ENCODE data around the gene PARP3.

The PARP3 gene

GRCh38 chr3:51949121-51949520 is 7.0 kb downstream of the PARP3 start:
- no peak for DNase-seq

GRCh38 chr3:51950899-51951298 is 8.7 kb downstream of the PARP3 start:
- no peak for DNase-seq

- no peak for DNase-seq
Observed at GRCh38 chr3:51953445-51953844, 11.3 kb downstream of the PARP3 start.

- DNase-seq = no peak
Observed at GRCh38 chr3:51954105-51954504, 11.9 kb downstream of the PARP3 start.

- DNase-seq = no peak
Observed at GRCh38 chr3:51954713-51955112, 12.6 kb downstream of the PARP3 start.

- peak; percentile 45 for DNase-seq
Observed at GRCh38 chr3:51955175-51955892, 13.2 kb downstream of the PARP3 start, which contains the start of gene GPR62. Gene GPR62 (plus strand): TSS chr3:51955381. CDS start chr3:51955653, 272 bp downstream.

- peak; percentile 89 for DNase-seq
Observed at GRCh38 chr3:51955893-51956770, 14.0 kb downstream of the PARP3 start.

GRCh38 chr3:51957520-51958205 is 15.5 kb downstream of the PARP3 start:
- DNase-seq = no peak

GRCh38 chr3:51958603-51959521 is 16.7 kb downstream of the PARP3 start:
- no peak for DNase-seq

GRCh38 chr3:51959651-51960050 is 17.5 kb downstream of the PARP3 start:
- DNase-seq = no peak

- no peak for DNase-seq
Observed at GRCh38 chr3:51960386-51960785, 18.2 kb downstream of the PARP3 start.

- no peak for DNase-seq
Observed at GRCh38 chr3:51961011-51961410, 18.8 kb downstream of the PARP3 start.

GRCh38 chr3:51961602-51962569 is 19.7 kb downstream of the PARP3 start:
- no peak for DNase-seq

- peak; percentile 55 for DNase-seq
Observed at GRCh38 chr3:51962854-51963530, 20.8 kb downstream of the PARP3 start.

- DNase-seq = peak; percentile 78
Observed at GRCh38 chr3:51963951-51964451, 21.8 kb downstream of the PARP3 start.

GRCh38 chr3:51964521-51964920 is 22.4 kb downstream of the PARP3 start:
- DNase-seq = no peak

GRCh38 chr3:51966016-51966415 is 23.9 kb downstream of the PARP3 start:
- no peak for DNase-seq

GRCh38 chr3:51966486-51966885 is 24.3 kb downstream of the PARP3 start:
- DNase-seq = peak; percentile 35

GRCh38 chr3:51966922-51967383 is 24.8 kb downstream of the PARP3 start:
- DNase-seq = peak; percentile 45
